ENCODE data around the gene JUND. TPM values are rescaled to one million over a fixed set of nuclear protein-coding genes. Genes with fewer than 3 reads are reported as not detected.

The JUND gene
- total and polyA plus RNA-seq, 2 experiments from 2014 or later = 40.0 to 181 TPM

GRCh38 chr19:18263324-18264136, 17.9 kb downstream of the JUND start:
- Histone ChIP-seq H2AFZ (no peak overlapping the region), H3K27ac (ENCODE audit: low read depth) (no peak overlapping the region), H3K4me3 (no peak overlapping the region), H3F3A (replicated peaks; ENCODE audit: low read depth) (no peaks in the 10 kb centered on the region), H3K36me3 (ENCODE audit: insufficient read depth) (no peaks in the 10 kb centered on the region), H3K4me1 (ENCODE audit: insufficient read depth) (no peaks in the 10 kb centered on the region), H3K4me2 (no peak overlapping the region), H3K9me2 (ENCODE audit: insufficient read depth) (peaks cover 6% of the 10 kb centered on the region; the same call in 1 of the 2 replicates), H4K20me1 (replicated peaks; ENCODE audit: insufficient read depth) (no peaks in the 10 kb centered on the region), H3K79me2 (replicated peaks; ENCODE audit: insufficient read depth) (no peaks in the 10 kb centered on the region), H3K27me3 (ENCODE audit: insufficient read depth) (no peaks in the 10 kb centered on the region)
- Mint-ChIP-seq H3K36me3 (ENCODE audit: low read depth) (peaks cover 5% of the 10 kb centered on the region; the same call in 1 of the 3 replicates), H3K4me3 (no peak overlapping the region), H3K27me3 (ENCODE audit: insufficient read depth, low read depth, poor library complexity) (peaks cover 20% of the 10 kb centered on the region), H3K4me1 (no peaks in the 10 kb centered on the region), H3K27ac (no peak overlapping the region), H3K9me3 (peaks cover 9% of the 10 kb centered on the region; the same call in 1 of the 3 replicates)
- no peak for DNase-seq (ENCODE audit: low spot score)
- no peak for ATAC-seq
- TF ChIP-seq CTCF (conservative IDR thresholded peaks at IDR 0.05; ENCODE audit: low read depth in 2 of 2) (no peak), EZH2 (IDR thresholded peaks at IDR 0.05; ENCODE audit: low read depth, unreplicated experiment) (no peak), POLR2AphosphoS5 (IDR thresholded peaks at IDR 0.05; ENCODE audit: low read depth) (no peak), STAT1 (IDR thresholded peaks at IDR 0.05; ENCODE audit: unreplicated experiment) (no peak), NANOG (IDR thresholded peaks at IDR 0.05; ENCODE audit: borderline replicate concordance) (no peak), REST (IDR thresholded peaks at IDR 0.05; ENCODE audit: unreplicated experiment) (no peak), ETS1 (IDR thresholded peaks at IDR 0.05) (no peak), JUNB (IDR thresholded peaks at IDR 0.05; ENCODE audit: unreplicated experiment) (no peak), CREB1 (CRISPR knock-in tag; IDR thresholded peaks at IDR 0.05; ENCODE audit: low read depth) (no peak), ZNF462 (CRISPR knock-in tag; IDR thresholded peaks at IDR 0.05) (no peak), ZNF114 (CRISPR knock-in tag; IDR thresholded peaks at IDR 0.05) (no peak), ZNF331 (CRISPR knock-in tag; IDR thresholded peaks at IDR 0.05; ENCODE audit: low read depth) (no peak), EZH2phosphoT487 (IDR thresholded peaks at IDR 0.05; ENCODE audit: unreplicated experiment) (no peak)
